RKO (cell line): Measurements from ENCODE around the gene FAM25C.
"Not testable (repeated sequence)": the region's sequence is repeated elsewhere in the genome, so short reads cannot be mapped to it uniquely, and the experiment has no call there.

ENCODE experiments used
- DNase-seq: peaks from one replicate; pipeline ENCODE4 v3.0.0-alpha.2; 2016; ENCODE audit warnings: low spot score

Gene FAM25C

GRCh38 chr10:47957158-47957557 is 42.4 kb downstream of the FAM25C start:
- DNase-seq: not testable (repeated sequence)

GRCh38 chr10:47947424-47947823 is 52.2 kb downstream of the FAM25C start:
- DNase-seq: not testable (repeated sequence)
